Measurements from ENCODE around the gene CDC42EP3.

Gene CDC42EP3

DNA sequence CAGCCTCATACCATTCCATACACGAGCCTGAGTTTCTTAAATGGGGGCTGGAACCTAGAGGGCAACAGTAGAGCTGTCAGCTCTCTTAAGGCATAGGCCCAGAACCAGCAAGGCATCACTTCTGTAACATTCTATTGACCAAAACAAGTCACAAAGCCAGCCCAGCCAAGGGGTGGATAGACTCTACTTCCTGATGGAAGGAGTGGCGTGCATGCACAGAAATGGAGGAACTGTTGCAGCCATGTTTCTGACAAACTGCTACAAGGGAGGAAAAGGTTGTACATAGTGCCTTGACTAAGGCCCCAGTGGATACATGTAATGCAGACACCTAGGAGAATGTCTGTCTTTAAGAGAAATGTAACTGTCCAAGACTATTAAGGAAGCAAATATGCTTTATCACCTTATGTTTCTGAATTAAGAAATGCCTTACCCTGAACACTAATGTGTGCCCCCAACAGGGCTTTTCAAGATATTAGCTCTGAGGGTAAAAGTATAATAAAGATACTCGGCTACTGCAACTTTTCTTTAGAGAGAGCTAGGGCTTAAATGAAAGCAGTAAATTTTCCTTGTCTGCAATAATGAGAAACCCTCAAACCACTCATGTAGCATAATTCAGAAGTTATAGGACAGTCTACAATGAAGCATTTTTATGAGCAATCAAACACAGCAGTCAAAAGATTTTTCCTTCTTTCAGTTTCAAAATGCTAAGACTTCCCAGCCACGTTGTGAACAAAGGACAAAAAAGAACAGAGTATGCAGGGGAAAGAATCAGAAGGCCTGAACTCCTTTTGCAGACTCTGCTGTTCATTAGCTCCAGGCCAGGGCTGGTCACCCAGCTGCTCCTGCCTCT lies 35.1 kb upstream of the CDC42EP3 start:
- Histone ChIP-seq H3K4me1 (ENCODE audit: control insufficient read depth, insufficient read depth, low read length) (no peaks in the 10 kb centered on the region), H3K27me3 (ENCODE audit: control insufficient read depth, insufficient read depth, low read length) (no peaks in the 10 kb centered on the region), H3K4me3 (ENCODE audit: low read length) (no peak overlapping the region), H3K9me3 (ENCODE audit: control insufficient read depth, insufficient read depth, low read length) (no peaks in the 10 kb centered on the region), H3K36me3 (ENCODE audit: control insufficient read depth, insufficient read depth, low read length) (no peaks in the 10 kb centered on the region), H3K27ac (ENCODE audit: low read length) (no peak overlapping the region)
- no peak for DNase-seq (ENCODE audit: low read depth, low spot score)
- WGBS (ENCODE audit: insufficient coverage, insufficient read length) = no CpG with 5 or more reads among the region's 4 CpGs

- Histone ChIP-seq H3K27ac (ENCODE audit: low read length) (no peak overlapping the region), H3K4me3 (ENCODE audit: low read length) (no peak overlapping the region), H3K27me3 (ENCODE audit: control insufficient read depth, insufficient read depth, low read length) (no peaks in the 10 kb centered on the region), H3K36me3 (ENCODE audit: control insufficient read depth, insufficient read depth, low read length) (no peaks in the 10 kb centered on the region), H3K4me1 (ENCODE audit: control insufficient read depth, insufficient read depth, low read length) (no peaks in the 10 kb centered on the region), H3K9me3 (ENCODE audit: control insufficient read depth, insufficient read depth, low read length) (no peaks in the 10 kb centered on the region)
- WGBS (ENCODE audit: insufficient coverage, insufficient read length) = no CpG with 5 or more reads among the region's 2 CpGs
- no peak for DNase-seq (ENCODE audit: low read depth, low spot score)
These were observed 33.7 kb upstream of the CDC42EP3 start for GRCh38 chr2:37705191-37705590.

DNA sequence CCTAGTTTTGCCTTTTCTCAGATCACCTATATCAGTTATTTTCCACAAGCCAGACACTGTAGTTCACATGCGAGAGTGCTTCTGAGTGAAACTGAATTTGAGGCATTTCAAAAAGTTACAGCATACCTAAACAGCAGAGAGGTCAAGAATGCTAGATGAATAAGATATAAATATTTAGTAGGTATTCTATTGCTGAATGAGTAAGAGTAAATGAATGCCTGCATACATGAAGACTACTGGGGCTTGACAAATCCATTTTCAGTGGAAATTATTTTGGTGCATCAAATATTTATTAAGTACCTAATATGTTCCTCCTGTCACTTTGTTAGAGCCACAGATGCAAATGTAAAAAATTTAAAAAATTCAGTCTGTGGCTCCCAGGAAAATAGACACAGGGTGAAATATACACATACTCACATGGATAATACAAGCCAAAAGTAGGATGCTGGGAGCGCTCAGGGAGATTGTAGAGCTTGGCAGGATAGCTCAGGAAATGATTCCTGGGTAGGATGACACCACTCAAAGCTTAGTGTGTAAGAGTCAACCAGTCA lies 27.6 kb upstream of the CDC42EP3 start:
- Histone ChIP-seq H3K4me1 (ENCODE audit: control insufficient read depth, insufficient read depth, low read length) (no peaks in the 10 kb centered on the region), H3K27ac (ENCODE audit: low read length) (no peak overlapping the region), H3K36me3 (ENCODE audit: control insufficient read depth, insufficient read depth, low read length) (no peaks in the 10 kb centered on the region), H3K9me3 (ENCODE audit: control insufficient read depth, insufficient read depth, low read length) (no peaks in the 10 kb centered on the region), H3K4me3 (ENCODE audit: low read length) (no peak overlapping the region), H3K27me3 (ENCODE audit: control insufficient read depth, insufficient read depth, low read length) (no peaks in the 10 kb centered on the region)
- WGBS (ENCODE audit: insufficient coverage, insufficient read length) = no CpG with 5 or more reads among the region's 2 CpGs
- DNase-seq (ENCODE audit: low read depth, low spot score) = no peak

DNA sequence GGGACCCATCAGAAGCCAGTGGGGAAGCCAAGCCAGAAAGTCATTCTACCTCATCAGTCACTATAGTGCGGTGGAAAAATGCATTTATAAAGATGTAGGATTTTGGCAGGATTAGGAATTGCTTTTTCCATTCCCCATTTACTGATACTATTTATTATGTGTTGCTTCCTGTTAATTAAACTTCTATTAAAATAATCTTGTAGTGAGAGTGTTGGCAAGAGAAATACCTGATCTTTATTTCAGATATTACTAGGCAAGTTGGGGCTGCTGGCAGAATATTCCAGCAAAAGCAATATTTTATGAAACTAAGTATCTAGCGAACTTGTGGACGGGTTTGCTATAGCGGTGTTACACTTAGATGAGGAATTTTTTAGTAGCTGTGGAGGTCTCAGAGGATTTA lies 23.9 kb upstream of the CDC42EP3 start:
- Histone ChIP-seq H3K9me3 (ENCODE audit: control insufficient read depth, insufficient read depth, low read length) (no peaks in the 10 kb centered on the region), H3K27me3 (ENCODE audit: control insufficient read depth, insufficient read depth, low read length) (no peaks in the 10 kb centered on the region), H3K27ac (ENCODE audit: low read length) (no peak overlapping the region), H3K4me3 (ENCODE audit: low read length) (no peak overlapping the region), H3K36me3 (ENCODE audit: control insufficient read depth, insufficient read depth, low read length) (no peaks in the 10 kb centered on the region), H3K4me1 (ENCODE audit: control insufficient read depth, insufficient read depth, low read length) (no peaks in the 10 kb centered on the region)
- WGBS (ENCODE audit: insufficient coverage, insufficient read length) = no CpG with 5 or more reads among the region's 4 CpGs
- no peak for DNase-seq (ENCODE audit: low read depth, low spot score)

DNA sequence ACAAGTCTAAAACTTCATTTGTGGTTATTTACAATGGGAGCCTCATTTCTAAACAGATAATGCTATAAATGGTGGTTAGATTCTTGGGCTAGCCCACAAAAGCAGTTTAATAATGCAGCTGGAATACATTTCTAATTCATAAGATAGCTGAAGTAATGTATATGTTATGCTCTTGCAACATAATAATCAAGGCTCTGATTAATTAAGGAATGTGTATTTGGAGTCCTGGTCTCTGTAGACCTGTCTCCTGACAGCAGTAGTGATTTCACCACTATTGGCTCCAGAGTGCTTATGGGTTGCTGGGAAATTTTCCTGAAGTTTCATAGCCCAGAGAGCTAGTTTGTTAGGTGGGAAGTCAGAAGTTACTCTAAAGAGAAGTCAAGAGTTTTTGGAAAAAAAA lies 21.3 kb upstream of the CDC42EP3 start:
- no peak for DNase-seq (ENCODE audit: low read depth, low spot score)
- no peaks in the 10 kb centered on the region for H3K36me3 ChIP-seq (ENCODE audit: control insufficient read depth, insufficient read depth, low read length)

GRCh38 chr2:37689751-37690150 lies 18.3 kb upstream of the CDC42EP3 start:
- no peak overlapping the region for H3K27ac ChIP-seq (ENCODE audit: low read length)
- no peaks in the 10 kb centered on the region for H3K27me3 ChIP-seq (ENCODE audit: control insufficient read depth, insufficient read depth, low read length)
- no peaks in the 10 kb centered on the region for H3K36me3 ChIP-seq (ENCODE audit: control insufficient read depth, insufficient read depth, low read length)
- no peaks in the 10 kb centered on the region for H3K4me1 ChIP-seq (ENCODE audit: control insufficient read depth, insufficient read depth, low read length)
- H3K4me3 ChIP-seq (ENCODE audit: low read length) = no peak overlapping the region
- no CpG with 5 or more reads among the region's 2 CpGs for WGBS (ENCODE audit: insufficient coverage, insufficient read length)
- H3K9me3 ChIP-seq (ENCODE audit: control insufficient read depth, insufficient read depth, low read length) = no peaks in the 10 kb centered on the region
- DNase-seq (ENCODE audit: low read depth, low spot score) = no peak

More for the DNA sequence above, 21.3 kb upstream of the CDC42EP3 start:
- H3K27me3 ChIP-seq (ENCODE audit: control insufficient read depth, insufficient read depth, low read length) = no peaks in the 10 kb centered on the region
- H3K9me3 ChIP-seq (ENCODE audit: control insufficient read depth, insufficient read depth, low read length) = no peaks in the 10 kb centered on the region
- H3K4me1 ChIP-seq (ENCODE audit: control insufficient read depth, insufficient read depth, low read length) = no peaks in the 10 kb centered on the region
- H3K27ac ChIP-seq (ENCODE audit: low read length) = no peak overlapping the region
- H3K4me3 ChIP-seq (ENCODE audit: low read length) = no peak overlapping the region

GRCh38 chr2:37688771-37689468 lies 17.5 kb upstream of the CDC42EP3 start:
- Histone ChIP-seq H3K36me3 (ENCODE audit: control insufficient read depth, insufficient read depth, low read length) (no peaks in the 10 kb centered on the region), H3K4me3 (ENCODE audit: low read length) (no peak overlapping the region), H3K9me3 (ENCODE audit: control insufficient read depth, insufficient read depth, low read length) (no peaks in the 10 kb centered on the region), H3K4me1 (ENCODE audit: control insufficient read depth, insufficient read depth, low read length) (no peaks in the 10 kb centered on the region), H3K27ac (ENCODE audit: low read length) (no peak overlapping the region), H3K27me3 (ENCODE audit: control insufficient read depth, insufficient read depth, low read length) (no peaks in the 10 kb centered on the region)
- no CpG with 5 or more reads among the region's 10 CpGs for WGBS (ENCODE audit: insufficient coverage, insufficient read length)
- no peak for DNase-seq (ENCODE audit: low read depth, low spot score)

DNA sequence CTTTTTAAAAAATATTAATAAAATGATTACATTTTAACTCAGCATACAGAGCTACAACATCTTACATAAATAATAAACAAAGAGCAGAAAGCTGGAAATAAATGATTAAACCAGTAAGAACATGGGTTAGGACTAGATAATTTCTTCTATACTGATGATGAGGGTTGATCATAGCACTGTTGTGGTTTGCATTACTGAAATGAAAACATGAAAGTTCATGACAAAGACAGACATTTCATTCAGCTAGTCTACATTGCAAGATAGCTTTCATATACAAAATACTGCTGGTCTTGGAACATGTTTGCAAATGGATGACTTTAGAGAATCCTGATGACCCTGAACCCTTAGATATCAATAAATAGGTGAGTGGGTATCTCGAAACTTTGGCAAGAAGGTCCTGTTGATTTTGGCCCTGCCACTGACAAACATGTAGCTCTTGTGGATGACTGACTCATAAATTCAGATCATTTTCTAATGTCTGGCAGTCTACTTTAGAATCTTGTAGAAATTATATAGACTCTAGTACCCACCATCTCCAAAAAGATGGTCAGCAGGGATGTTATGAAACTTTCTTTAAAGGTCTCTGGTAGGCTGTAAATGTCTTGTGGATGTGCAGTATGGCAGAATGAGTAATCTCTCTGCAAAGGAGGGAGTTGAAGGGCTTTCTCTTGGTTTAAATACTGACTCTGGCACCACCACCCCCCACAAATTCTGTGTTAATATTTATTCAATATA lies 15.5 kb upstream of the CDC42EP3 start:
- no peaks in the 10 kb centered on the region for H3K9me3 ChIP-seq (ENCODE audit: control insufficient read depth, insufficient read depth, low read length)
- no peak for DNase-seq (ENCODE audit: low read depth, low spot score)
- H3K36me3 ChIP-seq (ENCODE audit: control insufficient read depth, insufficient read depth, low read length) = no peaks in the 10 kb centered on the region
- H3K4me3 ChIP-seq (ENCODE audit: low read length) = no peak overlapping the region
- no peak overlapping the region for H3K27ac ChIP-seq (ENCODE audit: low read length)
- no peaks in the 10 kb centered on the region for H3K27me3 ChIP-seq (ENCODE audit: control insufficient read depth, insufficient read depth, low read length)
- no peaks in the 10 kb centered on the region for H3K4me1 ChIP-seq (ENCODE audit: control insufficient read depth, insufficient read depth, low read length)
- WGBS (ENCODE audit: insufficient coverage, insufficient read length) = no CpG with 5 or more reads among the region's 1 CpG

DNA sequence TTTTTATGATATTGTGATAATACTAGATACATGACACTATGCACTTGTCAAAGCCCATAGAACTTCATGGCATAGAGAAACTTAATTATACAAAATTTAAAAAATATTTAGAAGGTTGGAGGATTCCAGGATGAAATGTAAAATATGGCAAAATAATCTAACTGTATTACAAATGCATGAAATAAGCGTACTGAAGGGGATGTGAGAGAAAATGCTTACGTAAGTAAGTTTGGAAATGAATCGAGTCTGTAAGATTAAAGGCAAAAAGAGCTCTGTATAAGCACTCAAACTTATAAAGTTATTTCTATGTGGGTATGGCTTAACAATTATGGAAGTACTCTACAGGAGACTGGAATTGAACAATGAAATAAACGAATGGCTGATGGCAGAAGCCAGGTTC lies 13.4 kb upstream of the CDC42EP3 start:
- no CpG with 5 or more reads among the region's 4 CpGs for WGBS (ENCODE audit: insufficient coverage, insufficient read length)
- no peak for DNase-seq (ENCODE audit: low read depth, low spot score)
- H3K27ac ChIP-seq (ENCODE audit: low read length) = no peak overlapping the region
- H3K9me3 ChIP-seq (ENCODE audit: control insufficient read depth, insufficient read depth, low read length) = no peaks in the 10 kb centered on the region
- no peaks in the 10 kb centered on the region for H3K27me3 ChIP-seq (ENCODE audit: control insufficient read depth, insufficient read depth, low read length)
- no peaks in the 10 kb centered on the region for H3K36me3 ChIP-seq (ENCODE audit: control insufficient read depth, insufficient read depth, low read length)
- H3K4me3 ChIP-seq (ENCODE audit: low read length) = no peak overlapping the region
- no peaks in the 10 kb centered on the region for H3K4me1 ChIP-seq (ENCODE audit: control insufficient read depth, insufficient read depth, low read length)
